ENCODE results near the gene BLTP1. TPM values are rescaled to one million over a fixed set of nuclear protein-coding genes. Genes with fewer than 3 reads are reported as not detected.

BLTP1 gene
- polyA plus RNA-seq, 2 of the 4 experiments (the other 2 are of a cell fraction), result 5.8 to 30.4 TPM

Other genes with a start within 250 kb of the BLTP1 start
- 0.04 TPM in 1 of 2 replicates, not detected in the other for gene TRPC3, start 200.3 kb upstream of the BLTP1 start, polyA plus RNA-seq (2011; rRNA removed)
- gene TRPC3, start 200.3 kb upstream of the BLTP1 start, polyA plus RNA-seq (2017; fragmentation: RNase III; extraction: RNeasy Plus Mini Kit Qiagen cat#74134 plus additional on column Dnase treatment), result 0.03 TPM in 1 of 3 replicates, not detected in the others
- gene ADAD1, start 226.7 kb downstream of the BLTP1 start, polyA plus RNA-seq (2011; rRNA removed), result not detected in 2 replicates
- gene ADAD1, start 226.7 kb downstream of the BLTP1 start, polyA plus RNA-seq (2017; fragmentation: RNase III; extraction: RNeasy Plus Mini Kit Qiagen cat#74134 plus additional on column Dnase treatment), result not detected in 3 replicates

Measured in A549 (cell line).